HG02973 (cell line): ENCODE results near the gene PIANP.
"Not testable (repeated sequence)": the region's sequence is repeated elsewhere in the genome, so short reads cannot be mapped to it uniquely, and the experiment has no call there.

Experiments used
- ATAC-seq: cut with Tn5 transposase; IDR thresholded peaks from one replicate; pipeline ENCODE4 v1.9.1; 2021; ENCODE audit warnings: moderate library complexity; ENCODE audit not compliant: unreplicated experiment

Gene PIANP

GRCh38 chr12:6700646-6701051, at the start of gene PIANP:
Gene PIANP (minus strand): TSS chr12:6700815. CDS start chr12:6698061, 2,754 bp downstream.
- no peak for ATAC-seq

GRCh38 chr12:6748761-6749160, 48.1 kb upstream of the PIANP start:
- no peak for ATAC-seq

GRCh38 chr12:6747216-6747615, 46.6 kb upstream of the PIANP start:
- ATAC-seq: no peak

- ATAC-seq: no peak
Measured at GRCh38 chr12:6745741-6746525, 45.3 kb upstream of the PIANP start.

GRCh38 chr12:6743300-6743699, 42.7 kb upstream of the PIANP start:
- not testable (repeated sequence) for ATAC-seq

- ATAC-seq: no peak
Measured at GRCh38 chr12:6742834-6743233, 42.2 kb upstream of the PIANP start.

- not testable (repeated sequence) for ATAC-seq
Measured at GRCh38 chr12:6742080-6742479, 41.5 kb upstream of the PIANP start.

GRCh38 chr12:6736754-6737153, 36.1 kb upstream of the PIANP start:
- ATAC-seq: no peak

GRCh38 chr12:6735448-6736191, 35.0 kb upstream of the PIANP start:
- no peak for ATAC-seq

- ATAC-seq: no peak
Measured at GRCh38 chr12:6734506-6735387, 34.1 kb upstream of the PIANP start.

GRCh38 chr12:6730169-6730568, 29.6 kb upstream of the PIANP start:
- no peak for ATAC-seq

GRCh38 chr12:6729186-6729585, 28.6 kb upstream of the PIANP start:
- ATAC-seq: no peak

GRCh38 chr12:6725350-6725749, 24.7 kb upstream of the PIANP start:
- no peak for ATAC-seq

GRCh38 chr12:6724409-6724797, 23.8 kb upstream of the PIANP start:
- ATAC-seq: peak; percentile 23

GRCh38 chr12:6723607-6724408, 23.2 kb upstream of the PIANP start, which contains the start of gene COPS7A:
Gene COPS7A (plus strand): TSS chr12:6724046. CDS start chr12:6724657, 611 bp downstream.
- ATAC-seq: peak; percentile 88

GRCh38 chr12:6722863-6723262, 22.2 kb upstream of the PIANP start:
- ATAC-seq: no peak

GRCh38 chr12:6716874-6717437, 16.3 kb upstream of the PIANP start:
- ATAC-seq: no peak

GRCh38 chr12:6716031-6716873, 15.6 kb upstream of the PIANP start:
- not testable (repeated sequence) for ATAC-seq

GRCh38 chr12:6708960-6709394, 8.4 kb upstream of the PIANP start:
- no peak for ATAC-seq
